ENCODE results near the gene CREB5.
"Not testable (repeated sequence)": the region's sequence is repeated elsewhere in the genome, so short reads cannot be mapped to it uniquely, and the experiment has no call there.

Gene CREB5

GRCh38 chr7:28587211-28587610, 174.9 kb downstream of the CREB5 start:
- DNase-seq = no peak

GRCh38 chr7:28588602-28589001, 176.3 kb downstream of the CREB5 start:
- no peak for DNase-seq

- no peak for DNase-seq
Observed at GRCh38 chr7:28591041-28591674, 178.8 kb downstream of the CREB5 start.

- no peak for DNase-seq
Observed at GRCh38 chr7:28591725-28592349, 179.5 kb downstream of the CREB5 start.

- DNase-seq = no peak
Observed at GRCh38 chr7:28592861-28593260, 180.5 kb downstream of the CREB5 start.

GRCh38 chr7:28595076-28595475, 182.8 kb downstream of the CREB5 start:
- DNase-seq = no peak

GRCh38 chr7:28595801-28596200, 183.5 kb downstream of the CREB5 start:
- no peak for DNase-seq

GRCh38 chr7:28596245-28596935, 184.1 kb downstream of the CREB5 start:
- no peak for DNase-seq

GRCh38 chr7:28597284-28597683, 185.0 kb downstream of the CREB5 start:
- no peak for DNase-seq

- not testable (repeated sequence) for DNase-seq
Observed at GRCh38 chr7:28598037-28598436, 185.7 kb downstream of the CREB5 start.

- DNase-seq = no peak
Observed at GRCh38 chr7:28598586-28598985, 186.3 kb downstream of the CREB5 start.

- no peak for DNase-seq
Observed at GRCh38 chr7:28599411-28599810, 187.1 kb downstream of the CREB5 start.

- no peak for DNase-seq
Observed at GRCh38 chr7:28602282-28602681, 190.0 kb downstream of the CREB5 start.

- no peak for DNase-seq
Observed at GRCh38 chr7:28605427-28606085, 193.2 kb downstream of the CREB5 start.

GRCh38 chr7:28606421-28606820, 194.1 kb downstream of the CREB5 start:
- no peak for DNase-seq

GRCh38 chr7:28607855-28608193, 195.5 kb downstream of the CREB5 start:
- DNase-seq = no peak

- DNase-seq = no peak
Observed at GRCh38 chr7:28608237-28608656, 195.9 kb downstream of the CREB5 start.

GRCh38 chr7:28608731-28609130, 196.4 kb downstream of the CREB5 start:
- DNase-seq = no peak

GRCh38 chr7:28609608-28610007, 197.3 kb downstream of the CREB5 start:
- DNase-seq = no peak

GRCh38 chr7:28611399-28611897, 199.1 kb downstream of the CREB5 start:
- not testable (repeated sequence) for DNase-seq

GRCh38 chr7:28613262-28613661, 200.9 kb downstream of the CREB5 start:
- no peak for DNase-seq

GRCh38 chr7:28615091-28615490, 202.8 kb downstream of the CREB5 start:
- peak in 1 of 2 donors; percentile 6 for DNase-seq

- no peak for DNase-seq
Observed at GRCh38 chr7:28617308-28617880, 205.1 kb downstream of the CREB5 start.
